NT2/D1 (cell line): ENCODE results near the gene PTPN1.

Experiments
- DNase-seq: peaks from one replicate; pipeline ENCODE4 v3.0.0-alpha.2; 2011; ENCODE audit warnings: low read depth, low spot score
- H3K27me3 ChIP-seq: 2 replicates; pipeline ENCODE4 v1.6.0; 2011; ENCODE audit warnings: mild to moderate bottlenecking; ENCODE audit not compliant: insufficient read length, insufficient read depth
- H3K36me3 ChIP-seq: 2 replicates; pipeline ENCODE4 v1.6.1; 2011; ENCODE audit warnings: mild to moderate bottlenecking, low read length, mixed read lengths; ENCODE audit not compliant: insufficient read depth, insufficient read length
- H3K4me1 ChIP-seq: 2 replicates; pipeline ENCODE4 v1.5.1; 2011; ENCODE audit not compliant: insufficient read depth, insufficient read length
- H3K4me3 ChIP-seq: 2 replicates; pipeline ENCODE4 v1.5.1; 2011; ENCODE audit warnings: low read depth; ENCODE audit not compliant: insufficient read length
- H3K9ac ChIP-seq: 2 replicates; pipeline ENCODE4 v1.6.0; 2011; ENCODE audit warnings: low read depth; ENCODE audit not compliant: insufficient read length
- H3K9me3 ChIP-seq: 2 replicates; pipeline ENCODE4 v1.5.1; 2011; ENCODE audit warnings: mild to moderate bottlenecking, low read length; ENCODE audit not compliant: insufficient read depth
- SUZ12 ChIP-seq: IDR thresholded peaks from 2 replicates; pipeline ENCODE4 v1.6.1; 2011; ENCODE audit not compliant: insufficient read length, insufficient read depth; ENCODE audit errors: extremely low read depth
- YY1 ChIP-seq: IDR thresholded peaks from 2 replicates; pipeline ENCODE4 v1.6.1; 2011; ENCODE audit not compliant: insufficient read length, insufficient read depth
- ZNF274 ChIP-seq: IDR thresholded peaks from 2 replicates; pipeline ENCODE4 v1.6.1; 2011; ENCODE audit warnings: mild to moderate bottlenecking, low read depth, low read length

Gene PTPN1

DNA sequence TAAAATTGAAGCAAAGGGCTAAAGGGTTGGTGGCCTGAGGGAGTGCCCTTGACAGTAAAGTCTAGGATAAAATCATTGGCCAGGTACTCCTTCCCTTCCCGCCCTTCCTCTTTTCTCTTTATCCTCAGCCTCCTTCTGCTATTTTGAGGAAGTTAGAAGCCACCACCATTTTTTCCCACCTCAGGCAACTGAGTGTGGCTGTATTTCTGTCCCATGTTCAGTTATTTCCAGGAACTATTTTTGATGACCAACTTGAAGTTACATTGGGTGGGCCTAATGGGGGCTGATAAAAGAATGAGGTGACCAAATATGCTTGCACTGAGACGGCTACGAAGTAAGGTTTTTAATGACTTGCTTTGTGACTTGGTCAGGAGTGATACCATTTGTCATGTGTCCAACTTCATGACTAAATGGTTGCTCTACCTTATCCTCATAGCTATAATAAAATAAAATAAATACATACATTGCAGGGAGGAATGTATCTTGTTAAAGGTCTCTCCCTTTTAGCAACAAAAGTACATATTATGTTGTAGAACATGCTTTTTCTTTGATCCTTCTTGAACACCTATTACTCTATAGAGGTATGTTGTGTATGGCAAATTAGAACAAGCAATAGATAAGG is 12.0 kb downstream of the PTPN1 start:
- H3K36me3 ChIP-seq = peaks cover 5% of the 10 kb centered on the region
- H3K9ac ChIP-seq = no peak overlapping the region
- no peaks in the 10 kb centered on the region for H3K9me3 ChIP-seq
- no peaks in the 10 kb centered on the region for H3K27me3 ChIP-seq
- TF ChIP-seq YY1 (no peak), SUZ12 (no peak), ZNF274 (no peak)
- DNase-seq = no peak
- no peak overlapping the region for H3K4me3 ChIP-seq
- H3K4me1 ChIP-seq = peaks cover 6% of the 10 kb centered on the region

GRCh38 chr20:50523552-50524167 is 13.5 kb downstream of the PTPN1 start:
- peaks cover 6% of the 10 kb centered on the region for H3K4me1 ChIP-seq
- TF ChIP-seq ZNF274 = no peak
- TF ChIP-seq YY1 = no peak
- DNase-seq = no peak
- no peak overlapping the region for H3K4me3 ChIP-seq
- H3K36me3 ChIP-seq = peaks cover 5% of the 10 kb centered on the region
- H3K9me3 ChIP-seq = no peaks in the 10 kb centered on the region
- H3K27me3 ChIP-seq = no peaks in the 10 kb centered on the region
- no peak overlapping the region for H3K9ac ChIP-seq

GRCh38 chr20:50525681-50526080 is 15.5 kb downstream of the PTPN1 start:
- Histone ChIP-seq H3K4me3 (no peak overlapping the region), H3K9me3 (no peaks in the 10 kb centered on the region), H3K9ac (no peak overlapping the region), H3K27me3 (no peaks in the 10 kb centered on the region), H3K36me3 (peaks cover 5% of the 10 kb centered on the region), H3K4me1 (peaks cover 6% of the 10 kb centered on the region)
- TF ChIP-seq SUZ12 = no peak
- TF ChIP-seq YY1 = no peak
- TF ChIP-seq ZNF274 = no peak
- DNase-seq = no peak

- TF ChIP-seq SUZ12 (no peak), ZNF274 (no peak), YY1 (no peak)
- DNase-seq = no peak
- H3K27me3 ChIP-seq = no peaks in the 10 kb centered on the region
- no peaks in the 10 kb centered on the region for H3K9me3 ChIP-seq
- peaks cover 5% of the 10 kb centered on the region for H3K36me3 ChIP-seq
- H3K9ac ChIP-seq = no peak overlapping the region
- H3K4me3 ChIP-seq = no peak overlapping the region
- peaks cover 6% of the 10 kb centered on the region for H3K4me1 ChIP-seq
Observed at GRCh38 chr20:50526403-50526989, 16.3 kb downstream of the PTPN1 start.

DNA sequence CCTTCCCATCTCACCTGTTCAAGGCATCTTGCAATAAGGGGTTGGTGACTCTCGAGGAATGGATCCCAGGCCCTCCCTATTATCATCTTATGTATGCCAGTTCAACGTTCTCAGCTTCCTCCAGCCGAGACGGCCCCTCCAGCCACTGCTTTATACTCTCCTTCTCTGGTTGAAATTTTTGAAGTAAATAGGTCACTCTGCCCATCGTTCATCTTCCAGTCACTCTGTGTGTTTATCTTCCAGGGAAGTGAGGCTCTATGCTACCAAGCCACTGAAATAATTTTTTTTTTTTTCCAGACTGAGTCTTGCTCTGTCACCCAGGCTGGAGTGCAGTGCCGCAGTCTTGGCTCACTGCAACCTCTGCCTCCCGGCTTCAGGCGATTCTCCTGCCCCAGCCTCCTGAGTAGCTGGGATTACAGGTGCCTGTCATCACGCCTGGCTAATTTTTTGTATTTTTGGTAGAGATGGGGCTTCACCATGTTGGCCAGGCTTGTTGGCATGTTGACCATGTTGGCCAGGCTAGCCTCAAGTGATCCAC is 17.0 kb downstream of the PTPN1 start:
- Histone ChIP-seq H3K9ac (no peak overlapping the region), H3K27me3 (no peaks in the 10 kb centered on the region), H3K9me3 (no peaks in the 10 kb centered on the region), H3K4me3 (no peak overlapping the region), H3K4me1 (peaks cover 6% of the 10 kb centered on the region), H3K36me3 (peaks cover 2% of the 10 kb centered on the region)
- no peak for TF ChIP-seq SUZ12
- TF ChIP-seq YY1 = no peak
- TF ChIP-seq ZNF274 = no peak
- no peak for DNase-seq

GRCh38 chr20:50528129-50528528 is 17.9 kb downstream of the PTPN1 start:
- TF ChIP-seq SUZ12 = no peak
- TF ChIP-seq YY1 = no peak
- TF ChIP-seq ZNF274 = no peak
- no peak for DNase-seq
- no peak overlapping the region for H3K4me3 ChIP-seq
- no peaks in the 10 kb centered on the region for H3K36me3 ChIP-seq
- H3K27me3 ChIP-seq = no peaks in the 10 kb centered on the region
- no peaks in the 10 kb centered on the region for H3K9me3 ChIP-seq
- no peak overlapping the region for H3K9ac ChIP-seq
- peaks cover 6% of the 10 kb centered on the region for H3K4me1 ChIP-seq

GRCh38 chr20:50528804-50529351 is 18.7 kb downstream of the PTPN1 start:
- Histone ChIP-seq H3K27me3 (no peaks in the 10 kb centered on the region), H3K4me3 (no peak overlapping the region), H3K36me3 (no peaks in the 10 kb centered on the region), H3K9me3 (no peaks in the 10 kb centered on the region), H3K4me1 (peaks cover 6% of the 10 kb centered on the region), H3K9ac (no peak overlapping the region)
- TF ChIP-seq SUZ12 = no peak
- no peak for TF ChIP-seq ZNF274
- no peak for TF ChIP-seq YY1
- DNase-seq = no peak
